Stimulated activated CD4-positive, alpha-beta T cell treated with anti-CD3 and anti-CD28 coated beads, Interleukin-12 subunit alpha, Interleukin-12 subunit beta, amount 100 ng/mL, for 48 hours (primary cell): ENCODE results near the gene RNF207.
A peak's percentile ranks its signal among the peaks of the same experiment; 100 is the strongest.

Experiments used
- DNase-seq, 3 donors: peaks; one replicate each; pipeline ENCODE4 v3.0.0-alpha.2; 2020; ENCODE audit warnings: low read depth in 2 of 3, low spot score in 1 of 3

The RNF207 gene

GRCh38 chr1:6205849-6206519, at the start of gene RNF207:
TSS of gene RNF207 (plus strand) at chr1:6206119. CDS start at chr1:6206536, 417 bp downstream.
- DNase-seq: peak; percentile 42 to 76 (median 53)

- no peak for DNase-seq
These were observed 48.8 kb upstream of the RNF207 start for GRCh38 chr1:6157132-6157527.

- DNase-seq: peak; percentile 20 to 52 (median 23)
These were observed 48.3 kb upstream of the RNF207 start for GRCh38 chr1:6157528-6158174.

GRCh38 chr1:6158181-6158580, 47.7 kb upstream of the RNF207 start:
- no peak for DNase-seq

- no peak for DNase-seq
These were observed 43.6 kb upstream of the RNF207 start for GRCh38 chr1:6162341-6162740.

GRCh38 chr1:6162773-6163172, 43.1 kb upstream of the RNF207 start:
- no peak for DNase-seq

- DNase-seq: no peak
These were observed 42.5 kb upstream of the RNF207 start for GRCh38 chr1:6163191-6163972.

GRCh38 chr1:6163973-6164617, 41.8 kb upstream of the RNF207 start:
- no peak for DNase-seq

GRCh38 chr1:6165027-6165426, 40.9 kb upstream of the RNF207 start:
- no peak for DNase-seq

- DNase-seq: no peak
These were observed 40.4 kb upstream of the RNF207 start for GRCh38 chr1:6165441-6165985.

GRCh38 chr1:6166221-6166620, 39.7 kb upstream of the RNF207 start:
- DNase-seq: no peak

GRCh38 chr1:6166655-6167390, 39.1 kb upstream of the RNF207 start:
- no peak for DNase-seq

GRCh38 chr1:6167391-6168303, 38.3 kb upstream of the RNF207 start:
- DNase-seq: no peak

- no peak for DNase-seq
These were observed 36.9 kb upstream of the RNF207 start for GRCh38 chr1:6168947-6169586.

- DNase-seq: no peak
These were observed 35.7 kb upstream of the RNF207 start for GRCh38 chr1:6170116-6170741.

- no peak for DNase-seq
These were observed 35.1 kb upstream of the RNF207 start for GRCh38 chr1:6170742-6171201.

GRCh38 chr1:6171548-6172124, 34.3 kb upstream of the RNF207 start:
- no peak for DNase-seq

- DNase-seq: no peak
These were observed 33.4 kb upstream of the RNF207 start for GRCh38 chr1:6172549-6172948.
